SK-N-SH (cell line): ENCODE measurements around the gene PKN1. TPM values are rescaled to one million over a fixed set of nuclear protein-coding genes. Genes with fewer than 3 reads are reported as not detected.

Source experiments
- CTCF ChIA-PET: fragments of 300-600, 350-600 bp; formaldehyde crosslinking; extraction: SDS; loops from one replicate; lab custom pipeline; 2021; lab: Yijun Ruan, JAX
- POLR2A ChIA-PET: fragments of 350-600 bp; sonication (Branson Sonifier 250); formaldehyde crosslinking; extraction: SDS; loops from one replicate; lab custom pipeline; 2020; ENCODE audit warnings: antibody characterized with exemption, inconsistent platforms; lab: Yijun Ruan, JAX
- DNase-seq: peaks from one replicate; pipeline ENCODE4 v3.0.0; 2012
- H2AFZ ChIP-seq: fragments of 200-600 bp; sonication (generic); 2 replicates; pipeline ENCODE4 v1.8.1; 2016; ENCODE audit warnings: antibody characterized with exemption, mild to moderate bottlenecking, low read depth
- H3F3A ChIP-seq: fragments of 200-600 bp; sonication (generic); replicated peaks from 2 replicates; pipeline ENCODE3; 2016; ENCODE audit warnings: antibody characterized with exemption, mild to moderate bottlenecking; ENCODE audit not compliant: insufficient read depth
- H3K27ac ChIP-seq, 2 experiments: fragments of 200-500 bp in 1 of 2; fragments of 200-600 bp in 1 of 2; sonication (Bioruptor generic) in 1 of 2; sonication (generic), shearing (Covaris generic) in 1 of 2; 2 replicates each; pipeline versions ENCODE4 v1.5.1 to v1.6.1; 2014 to 2016; ENCODE audit warnings: low read depth in 2 of 2, inconsistent platforms in 1 of 2, low read length in 1 of 2, mild to moderate bottlenecking in 1 of 2, mixed read lengths in 1 of 2
- H3K27me3 ChIP-seq: fragments of 200-600 bp; sonication (generic), shearing (Covaris generic); 2 replicates; pipeline ENCODE4 v1.6.1; 2016; ENCODE audit warnings: mixed run types; ENCODE audit not compliant: insufficient read depth
- H3K36me3 ChIP-seq, 2 experiments: fragments of 200-500 bp in 1 of 2; fragments of 200-600 bp in 1 of 2; sonication (Bioruptor generic) in 1 of 2; sonication (generic) in 1 of 2; replicated peaks in 1 of 2; 2 replicates each; pipeline versions ENCODE3 to v1.5.1; 2014 to 2016; ENCODE audit warnings: low read length in 1 of 2, mild to moderate bottlenecking in 1 of 2; ENCODE audit not compliant: insufficient read depth in 2 of 2, control insufficient read depth in 1 of 2
- H3K4me1 ChIP-seq, 2 experiments: fragments of 200-500 bp in 1 of 2; fragments of 200-600 bp in 1 of 2; sonication (Bioruptor generic) in 1 of 2; sonication (generic), shearing (Covaris generic) in 1 of 2; 2 replicates each; pipeline versions ENCODE4 v1.5.1 to v1.6.1; 2014 to 2016; ENCODE audit warnings: low read depth in 1 of 2, low read length in 1 of 2, mixed run types in 1 of 2; ENCODE audit not compliant: insufficient read depth in 2 of 2, control insufficient read depth in 1 of 2
- H3K4me2 ChIP-seq: fragments of 200-600 bp; sonication (generic), shearing (Covaris generic); 2 replicates; pipeline ENCODE4 v1.6.1; 2017; ENCODE audit warnings: mixed run types
- H3K4me3 ChIP-seq, 2 experiments: fragments of 200-500 bp in 1 of 2; fragments of 200-600 bp in 1 of 2; sonication (Bioruptor generic) in 1 of 2; sonication (generic), shearing (Covaris generic) in 1 of 2; 2 replicates each; pipeline versions ENCODE4 v1.5.1 to v1.8.1; 2014 to 2016; ENCODE audit warnings: low read depth in 2 of 2, inconsistent platforms in 1 of 2, low read length in 1 of 2, mild to moderate bottlenecking in 1 of 2, mixed read lengths in 1 of 2, moderate library complexity in 1 of 2
- H3K79me2 ChIP-seq: fragments of 200-600 bp; sonication (generic); 2 replicates; pipeline ENCODE4 v1.8.1; 2017; ENCODE audit warnings: mild to moderate bottlenecking; ENCODE audit not compliant: insufficient read depth
- H3K9ac ChIP-seq: fragments of 200-600 bp; sonication (generic); 2 replicates; pipeline ENCODE4 v1.6.1; 2017; ENCODE audit warnings: mixed run types
- H3K9me2 ChIP-seq: fragments of 200-600 bp; sonication (generic); 2 replicates; pipeline ENCODE4 v1.6.1; 2017; ENCODE audit warnings: mixed run types
- H3K9me3 ChIP-seq: fragments of 200-600 bp; sonication (generic); 2 replicates; pipeline ENCODE4 v1.6.1; 2017; ENCODE audit warnings: mixed run types, mild to moderate bottlenecking, moderate library complexity
- H4K20me1 ChIP-seq: fragments of 200-600 bp; sonication (generic); 2 replicates; pipeline ENCODE4 v1.6.1; 2017; ENCODE audit warnings: mild to moderate bottlenecking, mixed run types; ENCODE audit not compliant: insufficient read depth
- ELF1 ChIP-seq: IDR thresholded peaks from 2 replicates; pipeline ENCODE4 v1.4.0; 2012
- EZH2phosphoT487 ChIP-seq: fragments of 200-600 bp; sonication (generic); IDR thresholded peaks from 2 replicates; pipeline ENCODE4 v1.6.1; 2017; ENCODE audit warnings: low read depth, mixed run types, mild to moderate bottlenecking, antibody characterized with exemption, moderate library complexity, borderline replicate concordance
- FOSL2 ChIP-seq: IDR thresholded peaks from 2 replicates; pipeline ENCODE4 v1.4.0; 2012; ENCODE audit warnings: low read depth, mild to moderate bottlenecking, moderate library complexity, borderline replicate concordance
- FOXM1 ChIP-seq: IDR thresholded peaks from 2 replicates; pipeline ENCODE4 v1.4.0; 2012; ENCODE audit warnings: low read depth, mild to moderate bottlenecking
- JUND ChIP-seq: IDR thresholded peaks from 2 replicates; pipeline ENCODE4 v1.4.0; 2012
- MEF2A ChIP-seq: IDR thresholded peaks from 2 replicates; pipeline ENCODE4 v1.4.0; 2012; ENCODE audit warnings: low read depth, borderline replicate concordance
- NFIC ChIP-seq: IDR thresholded peaks from 2 replicates; pipeline ENCODE4 v1.4.0; 2012; ENCODE audit warnings: borderline replicate concordance
- POLR2AphosphoS5 ChIP-seq: IDR thresholded peaks from 2 replicates; pipeline ENCODE4 v1.6.1; 2012; ENCODE audit warnings: low read depth, low read length
- RAD21 ChIP-seq: IDR thresholded peaks from 2 replicates; pipeline ENCODE4 v1.6.1; 2012; ENCODE audit warnings: mild to moderate bottlenecking, low read length
- SIN3A ChIP-seq: IDR thresholded peaks from 2 replicates; pipeline ENCODE4 v1.6.1; 2012; ENCODE audit warnings: low read depth, mild to moderate bottlenecking, low read length, moderate library complexity, borderline replicate concordance
- TAF1 ChIP-seq: IDR thresholded peaks from 2 replicates; pipeline ENCODE4 v1.6.1; 2012; ENCODE audit warnings: low read depth, mild to moderate bottlenecking, low read length, moderate library complexity, borderline replicate concordance
- TCF12 ChIP-seq: IDR thresholded peaks from 2 replicates; pipeline ENCODE4 v1.4.0; 2012
- TEAD4 ChIP-seq: IDR thresholded peaks from 2 replicates; pipeline ENCODE4 v1.4.0; 2012; ENCODE audit warnings: mild to moderate bottlenecking, borderline replicate concordance; ENCODE audit not compliant: insufficient read depth
- YY1 ChIP-seq: IDR thresholded peaks from 2 replicates; pipeline ENCODE4 v1.4.0; 2012; ENCODE audit warnings: low read depth, mild to moderate bottlenecking
- WGBS: methylation state at CpG from one replicate; pipeline ENCODE4 v1.1.6; 2017; ENCODE audit warnings: low lambda C conversion rate; 5-methylcytosine and 5-hydroxymethylcytosine counted together
- polyA plus RNA-seq, 3 experiments: library from polyadenylated mRNA; depleted of rRNA; stranded (reverse); fragments of >200 nt; gene quantifications; 2 replicates each; pipeline ENCODE4 v1.2.3, GENCODE V29; 2012
- TF ChIP-seq, protein P1 (sequence below): IDR thresholded peaks from 2 replicates; pipeline ENCODE4 v1.4.0; 2012; ENCODE audit warnings: low read depth, borderline replicate concordance
- TF ChIP-seq, protein P2 (sequence below): fragments of 150-350 bp; IDR thresholded peaks from 2 replicates; pipeline ENCODE4 v1.6.1; 2016; ENCODE audit warnings: mild to moderate bottlenecking, low read depth, low read length
- TF ChIP-seq, protein P3 (sequence below): IDR thresholded peaks from 2 replicates; pipeline ENCODE4 v1.4.0; 2012; ENCODE audit warnings: low read depth
- TF ChIP-seq, protein P4 (sequence below): IDR thresholded peaks from 2 replicates; pipeline ENCODE4 v1.4.0; 2012; ENCODE audit warnings: low read depth, borderline replicate concordance
- TF ChIP-seq, protein P5 (sequence below): IDR thresholded peaks from 2 replicates; pipeline ENCODE4 v1.6.1; 2012; ENCODE audit warnings: mild to moderate bottlenecking, low read depth, low read length, moderate library complexity
- TF ChIP-seq, protein P6 (sequence below): IDR thresholded peaks from 2 replicates; pipeline ENCODE4; 2012

PKN1 gene
- polyA plus RNA-seq, 1 of the 3 experiments (the other 2 are of a cell fraction) = 99.6 TPM

DNA sequence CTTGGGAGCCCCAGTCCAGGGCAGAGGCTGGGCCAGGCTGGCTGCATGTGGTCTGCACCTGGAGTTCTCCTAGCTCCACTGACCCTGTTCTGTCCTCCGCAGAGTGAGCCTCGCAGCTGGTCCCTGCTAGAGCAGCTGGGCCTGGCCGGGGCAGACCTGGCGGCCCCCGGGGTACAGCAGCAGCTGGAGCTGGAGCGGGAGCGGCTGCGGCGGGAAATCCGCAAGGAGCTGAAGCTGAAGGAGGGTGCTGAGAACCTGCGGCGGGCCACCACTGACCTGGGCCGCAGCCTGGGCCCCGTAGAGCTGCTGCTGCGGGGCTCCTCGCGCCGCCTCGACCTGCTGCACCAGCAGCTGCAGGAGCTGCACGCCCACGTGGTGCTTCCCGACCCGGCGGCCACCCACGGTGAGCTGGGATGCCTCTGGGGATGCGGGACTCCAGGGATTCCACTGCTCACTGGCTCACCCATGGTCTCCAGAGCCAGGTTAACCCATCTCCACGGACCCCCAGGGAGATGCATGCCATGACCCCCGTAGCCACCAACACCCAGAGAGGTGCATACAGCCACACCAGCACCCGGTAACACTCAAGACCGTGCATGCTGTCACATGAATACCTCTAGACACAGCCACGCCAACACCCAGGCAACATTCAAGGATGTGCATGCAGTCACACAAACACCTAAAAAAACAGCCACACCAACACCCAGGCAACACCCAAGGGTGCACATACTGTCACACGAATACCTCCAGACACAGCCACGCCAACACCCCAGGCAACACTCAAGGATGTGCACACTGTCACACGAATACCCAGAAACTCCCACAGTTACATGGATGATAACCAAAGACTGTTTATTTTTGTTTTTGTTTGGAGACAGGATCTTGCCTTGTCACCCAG lies 8.2 kb downstream of the PKN1 start:
- POLR2A ChIA-PET = no interaction called here
- peak; percentile 57 for DNase-seq
- Histone ChIP-seq H3K79me2 (peaks cover 52% of the 10 kb centered on the region), H3K4me2 (no peak overlapping the region), H3K27me3 (no peaks in the 10 kb centered on the region), H3K4me1 (peaks cover 0 to 24% of the 10 kb centered on the region in 2 experiments; a peak in 1 of 4 replicates), H3K27ac (peak overlapping the region in 1 of 2 experiments; percentile 62; a peak in 2 of 4 replicates), H3K9me3 (no peaks in the 10 kb centered on the region), H3K9ac (no peak overlapping the region), H2AFZ (no peak overlapping the region), H4K20me1 (peaks cover 28% of the 10 kb centered on the region), H3K4me3 (no peak overlapping the region), H3F3A (no peaks in the 10 kb centered on the region), H3K9me2 (no peaks in the 10 kb centered on the region), H3K36me3 (peaks cover 16 to 23% of the 10 kb centered on the region in 2 experiments)
- CTCF ChIA-PET = no interaction called here
- no peak for TF ChIP-seq TEAD4
- TF ChIP-seq, protein P1, sequence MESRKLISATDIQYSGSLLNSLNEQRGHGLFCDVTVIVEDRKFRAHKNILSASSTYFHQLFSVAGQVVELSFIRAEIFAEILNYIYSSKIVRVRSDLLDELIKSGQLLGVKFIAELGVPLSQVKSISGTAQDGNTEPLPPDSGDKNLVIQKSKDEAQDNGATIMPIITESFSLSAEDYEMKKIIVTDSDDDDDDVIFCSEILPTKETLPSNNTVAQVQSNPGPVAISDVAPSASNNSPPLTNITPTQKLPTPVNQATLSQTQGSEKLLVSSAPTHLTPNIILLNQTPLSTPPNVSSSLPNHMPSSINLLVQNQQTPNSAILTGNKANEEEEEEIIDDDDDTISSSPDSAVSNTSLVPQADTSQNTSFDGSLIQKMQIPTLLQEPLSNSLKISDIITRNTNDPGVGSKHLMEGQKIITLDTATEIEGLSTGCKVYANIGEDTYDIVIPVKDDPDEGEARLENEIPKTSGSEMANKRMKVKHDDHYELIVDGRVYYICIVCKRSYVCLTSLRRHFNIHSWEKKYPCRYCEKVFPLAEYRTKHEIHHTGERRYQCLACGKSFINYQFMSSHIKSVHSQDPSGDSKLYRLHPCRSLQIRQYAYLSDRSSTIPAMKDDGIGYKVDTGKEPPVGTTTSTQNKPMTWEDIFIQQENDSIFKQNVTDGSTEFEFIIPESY = no peak
- no peak for TF ChIP-seq EZH2phosphoT487
- TF ChIP-seq JUND = no peak
- TF ChIP-seq NFIC = no peak
- no peak for TF ChIP-seq TCF12
- no peak for TF ChIP-seq RAD21
- no peak for TF ChIP-seq POLR2AphosphoS5
- TF ChIP-seq, protein P2, sequence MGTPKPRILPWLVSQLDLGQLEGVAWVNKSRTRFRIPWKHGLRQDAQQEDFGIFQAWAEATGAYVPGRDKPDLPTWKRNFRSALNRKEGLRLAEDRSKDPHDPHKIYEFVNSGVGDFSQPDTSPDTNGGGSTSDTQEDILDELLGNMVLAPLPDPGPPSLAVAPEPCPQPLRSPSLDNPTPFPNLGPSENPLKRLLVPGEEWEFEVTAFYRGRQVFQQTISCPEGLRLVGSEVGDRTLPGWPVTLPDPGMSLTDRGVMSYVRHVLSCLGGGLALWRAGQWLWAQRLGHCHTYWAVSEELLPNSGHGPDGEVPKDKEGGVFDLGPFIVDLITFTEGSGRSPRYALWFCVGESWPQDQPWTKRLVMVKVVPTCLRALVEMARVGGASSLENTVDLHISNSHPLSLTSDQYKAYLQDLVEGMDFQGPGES = no peak
- TF ChIP-seq FOXM1 = no peak
- TF ChIP-seq SIN3A = no peak
- TF ChIP-seq, protein P3, sequence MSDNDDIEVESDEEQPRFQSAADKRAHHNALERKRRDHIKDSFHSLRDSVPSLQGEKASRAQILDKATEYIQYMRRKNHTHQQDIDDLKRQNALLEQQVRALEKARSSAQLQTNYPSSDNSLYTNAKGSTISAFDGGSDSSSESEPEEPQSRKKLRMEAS = no peak
- TF ChIP-seq TAF1 = no peak
- no peak for TF ChIP-seq ELF1
- TF ChIP-seq, protein P4, sequence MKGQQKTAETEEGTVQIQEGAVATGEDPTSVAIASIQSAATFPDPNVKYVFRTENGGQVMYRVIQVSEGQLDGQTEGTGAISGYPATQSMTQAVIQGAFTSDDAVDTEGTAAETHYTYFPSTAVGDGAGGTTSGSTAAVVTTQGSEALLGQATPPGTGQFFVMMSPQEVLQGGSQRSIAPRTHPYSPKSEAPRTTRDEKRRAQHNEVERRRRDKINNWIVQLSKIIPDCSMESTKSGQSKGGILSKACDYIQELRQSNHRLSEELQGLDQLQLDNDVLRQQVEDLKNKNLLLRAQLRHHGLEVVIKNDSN = no peak
- TF ChIP-seq FOSL2 = no peak
- no peak for TF ChIP-seq MEF2A
- TF ChIP-seq, protein P5, sequence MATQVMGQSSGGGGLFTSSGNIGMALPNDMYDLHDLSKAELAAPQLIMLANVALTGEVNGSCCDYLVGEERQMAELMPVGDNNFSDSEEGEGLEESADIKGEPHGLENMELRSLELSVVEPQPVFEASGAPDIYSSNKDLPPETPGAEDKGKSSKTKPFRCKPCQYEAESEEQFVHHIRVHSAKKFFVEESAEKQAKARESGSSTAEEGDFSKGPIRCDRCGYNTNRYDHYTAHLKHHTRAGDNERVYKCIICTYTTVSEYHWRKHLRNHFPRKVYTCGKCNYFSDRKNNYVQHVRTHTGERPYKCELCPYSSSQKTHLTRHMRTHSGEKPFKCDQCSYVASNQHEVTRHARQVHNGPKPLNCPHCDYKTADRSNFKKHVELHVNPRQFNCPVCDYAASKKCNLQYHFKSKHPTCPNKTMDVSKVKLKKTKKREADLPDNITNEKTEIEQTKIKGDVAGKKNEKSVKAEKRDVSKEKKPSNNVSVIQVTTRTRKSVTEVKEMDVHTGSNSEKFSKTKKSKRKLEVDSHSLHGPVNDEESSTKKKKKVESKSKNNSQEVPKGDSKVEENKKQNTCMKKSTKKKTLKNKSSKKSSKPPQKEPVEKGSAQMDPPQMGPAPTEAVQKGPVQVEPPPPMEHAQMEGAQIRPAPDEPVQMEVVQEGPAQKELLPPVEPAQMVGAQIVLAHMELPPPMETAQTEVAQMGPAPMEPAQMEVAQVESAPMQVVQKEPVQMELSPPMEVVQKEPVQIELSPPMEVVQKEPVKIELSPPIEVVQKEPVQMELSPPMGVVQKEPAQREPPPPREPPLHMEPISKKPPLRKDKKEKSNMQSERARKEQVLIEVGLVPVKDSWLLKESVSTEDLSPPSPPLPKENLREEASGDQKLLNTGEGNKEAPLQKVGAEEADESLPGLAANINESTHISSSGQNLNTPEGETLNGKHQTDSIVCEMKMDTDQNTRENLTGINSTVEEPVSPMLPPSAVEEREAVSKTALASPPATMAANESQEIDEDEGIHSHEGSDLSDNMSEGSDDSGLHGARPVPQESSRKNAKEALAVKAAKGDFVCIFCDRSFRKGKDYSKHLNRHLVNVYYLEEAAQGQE = no peak
- TF ChIP-seq YY1 = no peak
- TF ChIP-seq, protein P6, sequence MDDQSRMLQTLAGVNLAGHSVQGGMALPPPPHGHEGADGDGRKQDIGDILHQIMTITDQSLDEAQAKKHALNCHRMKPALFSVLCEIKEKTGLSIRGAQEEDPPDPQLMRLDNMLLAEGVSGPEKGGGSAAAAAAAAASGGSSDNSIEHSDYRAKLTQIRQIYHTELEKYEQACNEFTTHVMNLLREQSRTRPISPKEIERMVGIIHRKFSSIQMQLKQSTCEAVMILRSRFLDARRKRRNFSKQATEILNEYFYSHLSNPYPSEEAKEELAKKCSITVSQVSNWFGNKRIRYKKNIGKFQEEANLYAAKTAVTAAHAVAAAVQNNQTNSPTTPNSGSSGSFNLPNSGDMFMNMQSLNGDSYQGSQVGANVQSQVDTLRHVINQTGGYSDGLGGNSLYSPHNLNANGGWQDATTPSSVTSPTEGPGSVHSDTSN = no peak
- 78% methylated on average over 7 of the region's 34 CpGs for WGBS
